SK-N-SH (cell line): ENCODE measurements around the gene CCDC61.

Experiments used
- CTCF ChIP-seq: fragments of 200-600 bp; sonication (generic); IDR thresholded peaks from 2 replicates; pipeline ENCODE4 v1.6.1; 2017; ENCODE audit warnings: antibody characterized with exemption, mild to moderate bottlenecking, moderate library complexity
- EP300 ChIP-seq, 2 experiments: IDR thresholded peaks; 2 replicates each; pipeline versions ENCODE4 v1.4.0 to v1.6.1; 2012; ENCODE audit warnings: borderline replicate concordance in 1 of 2, low read depth in 1 of 2, low read length in 1 of 2
- MAX ChIP-seq: IDR thresholded peaks from 2 replicates; pipeline ENCODE4 v1.4.0; 2012; ENCODE audit warnings: low read depth
- NFIC ChIP-seq: IDR thresholded peaks from 2 replicates; pipeline ENCODE4 v1.4.0; 2012; ENCODE audit warnings: borderline replicate concordance
- USF2 ChIP-seq: fragments of 150-350 bp; IDR thresholded peaks from 2 replicates; pipeline ENCODE4 v1.6.1; 2017; ENCODE audit warnings: antibody characterized with exemption, low read length, low read depth, borderline replicate concordance
- TF ChIP-seq, protein P1 (sequence below): IDR thresholded peaks from 2 replicates; pipeline ENCODE4 v1.4.0; 2012; ENCODE audit warnings: low read depth, borderline replicate concordance

GRCh38 chr19:46063201-46063600, 67.9 kb downstream of the CCDC61 start:
- TF ChIP-seq NFIC (no peak), CTCF (no peak), EP300 (IDR thresholded peaks at IDR 0.05; ENCODE audit: borderline replicate concordance in 1 of 2, low read depth in 1 of 2, low read length in 1 of 2) (no peak), USF2 (no peak), MAX (no peak)
- TF ChIP-seq, protein P1, sequence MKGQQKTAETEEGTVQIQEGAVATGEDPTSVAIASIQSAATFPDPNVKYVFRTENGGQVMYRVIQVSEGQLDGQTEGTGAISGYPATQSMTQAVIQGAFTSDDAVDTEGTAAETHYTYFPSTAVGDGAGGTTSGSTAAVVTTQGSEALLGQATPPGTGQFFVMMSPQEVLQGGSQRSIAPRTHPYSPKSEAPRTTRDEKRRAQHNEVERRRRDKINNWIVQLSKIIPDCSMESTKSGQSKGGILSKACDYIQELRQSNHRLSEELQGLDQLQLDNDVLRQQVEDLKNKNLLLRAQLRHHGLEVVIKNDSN = no peak
